GM12891 (cell line): ENCODE results near the gene GFPT2.
"Not testable (repeated sequence)": the region's sequence is repeated elsewhere in the genome, so short reads cannot be mapped to it uniquely, and the experiment has no call there.

Experiments used
- PAX5 ChIP-seq: IDR thresholded peaks from 2 replicates; pipeline ENCODE4 v1.6.1; 2011; ENCODE audit warnings: low read length, moderate library complexity, mild to moderate bottlenecking; ENCODE audit not compliant: insufficient read depth, severe bottlenecking
- POLR2A ChIP-seq: IDR thresholded peaks from 2 replicates; pipeline ENCODE4 v1.6.1; 2011; ENCODE audit warnings: low read depth, low read length, control low read depth
- POLR2AphosphoS5 ChIP-seq: IDR thresholded peaks from 2 replicates; pipeline ENCODE4 v1.6.1; 2011; ENCODE audit warnings: low read depth, low read length, control low read depth
- SPI1 ChIP-seq: IDR thresholded peaks from 2 replicates; pipeline ENCODE4 v1.6.1; 2011; ENCODE audit warnings: low read depth, low read length, control low read depth
- TAF1 ChIP-seq: IDR thresholded peaks from 2 replicates; pipeline ENCODE4 v1.6.1; 2011; ENCODE audit warnings: low read depth, low read length, control low read depth

GRCh38 chr5:180299014-180299413, 54.1 kb downstream of the GFPT2 start:
- not testable (repeated sequence) for TF ChIP-seq POLR2A, POLR2AphosphoS5, TAF1, SPI1, PAX5
